Chondrocyte (in vitro differentiated cells): ENCODE results near the gene ELMO1. TPM values are rescaled to one million over a fixed set of nuclear protein-coding genes. Genes with fewer than 3 reads are reported as not detected.

Experiments used
- DNase-seq: peaks from one replicate; pipeline ENCODE4 v3.0.0; 2021; ENCODE audit warnings: mixed read lengths, low spot score
- H3K27ac Mint-ChIP-seq: one replicate; pipeline ENCODE4 v1.8.0; 2021; ENCODE audit warnings: mild to moderate bottlenecking, moderate library complexity, mixed read lengths; ENCODE audit not compliant: unreplicated experiment
- H3K27me3 Mint-ChIP-seq: 2 replicates; pipeline ENCODE4 v1.8.0; 2021; ENCODE audit warnings: low read depth, mixed read lengths
- H3K36me3 Mint-ChIP-seq: 2 replicates; pipeline ENCODE4 v1.8.0; 2021; ENCODE audit warnings: low read depth, mixed read lengths
- H3K4me1 Mint-ChIP-seq: 2 replicates; pipeline ENCODE4 v1.8.0; 2021; ENCODE audit warnings: low read depth, mild to moderate bottlenecking, mixed read lengths
- H3K4me3 Mint-ChIP-seq: one replicate; pipeline ENCODE4 v1.8.0; 2021; ENCODE audit warnings: mild to moderate bottlenecking, moderate library complexity, mixed read lengths; ENCODE audit not compliant: unreplicated experiment
- H3K9me3 Mint-ChIP-seq: 2 replicates; pipeline ENCODE4 v1.8.0; 2021; ENCODE audit warnings: low read depth, mixed read lengths
- total RNA-seq: library from RNA; stranded (reverse); gene quantifications from 3 replicates; pipeline ENCODE4 v1.2.1, GENCODE V29; 2021
- TF ChIP-seq, protein P1 (sequence below): fragments of 200-600 bp; sonication (generic); IDR thresholded peaks from 2 replicates; pipeline ENCODE4 v1.5.0; 2021; ENCODE audit warnings: antibody characterized with exemption, mild to moderate bottlenecking, moderate library complexity

The ELMO1 gene
- total RNA-seq, 1 donor from 2014 or later, result 0.42 TPM

DNA sequence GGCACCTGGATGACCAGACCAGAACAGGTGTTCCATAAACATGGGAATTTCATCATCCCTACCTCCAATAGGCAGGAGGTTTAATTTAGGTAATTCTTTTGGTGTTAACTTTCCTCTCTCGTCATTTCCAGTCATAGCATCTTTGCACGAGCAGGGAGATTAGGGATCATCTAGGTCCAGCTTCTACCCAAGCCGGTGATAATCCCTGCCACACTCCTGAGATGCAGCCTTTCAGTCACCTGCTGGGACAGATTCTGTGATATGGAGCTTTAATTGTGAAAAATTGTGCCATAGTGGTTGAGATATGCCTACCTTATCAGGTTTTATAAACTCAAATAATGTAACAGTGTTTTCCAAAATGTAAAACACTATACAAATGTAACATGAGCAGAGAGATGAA lies 532.5 kb downstream of the ELMO1 start:
- H3K27ac Mint-ChIP-seq, result no peak overlapping the region
- H3K36me3 Mint-ChIP-seq, result no peaks in the 10 kb centered on the region
- H3K27me3 Mint-ChIP-seq, result peaks cover 6% of the 10 kb centered on the region
- peaks cover 5% of the 10 kb centered on the region for H3K9me3 Mint-ChIP-seq
- TF ChIP-seq, protein P1, sequence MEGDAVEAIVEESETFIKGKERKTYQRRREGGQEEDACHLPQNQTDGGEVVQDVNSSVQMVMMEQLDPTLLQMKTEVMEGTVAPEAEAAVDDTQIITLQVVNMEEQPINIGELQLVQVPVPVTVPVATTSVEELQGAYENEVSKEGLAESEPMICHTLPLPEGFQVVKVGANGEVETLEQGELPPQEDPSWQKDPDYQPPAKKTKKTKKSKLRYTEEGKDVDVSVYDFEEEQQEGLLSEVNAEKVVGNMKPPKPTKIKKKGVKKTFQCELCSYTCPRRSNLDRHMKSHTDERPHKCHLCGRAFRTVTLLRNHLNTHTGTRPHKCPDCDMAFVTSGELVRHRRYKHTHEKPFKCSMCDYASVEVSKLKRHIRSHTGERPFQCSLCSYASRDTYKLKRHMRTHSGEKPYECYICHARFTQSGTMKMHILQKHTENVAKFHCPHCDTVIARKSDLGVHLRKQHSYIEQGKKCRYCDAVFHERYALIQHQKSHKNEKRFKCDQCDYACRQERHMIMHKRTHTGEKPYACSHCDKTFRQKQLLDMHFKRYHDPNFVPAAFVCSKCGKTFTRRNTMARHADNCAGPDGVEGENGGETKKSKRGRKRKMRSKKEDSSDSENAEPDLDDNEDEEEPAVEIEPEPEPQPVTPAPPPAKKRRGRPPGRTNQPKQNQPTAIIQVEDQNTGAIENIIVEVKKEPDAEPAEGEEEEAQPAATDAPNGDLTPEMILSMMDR, result no peak
- DNase-seq, result no peak
- no peak overlapping the region for H3K4me3 Mint-ChIP-seq
- no peaks in the 10 kb centered on the region for H3K4me1 Mint-ChIP-seq

DNA sequence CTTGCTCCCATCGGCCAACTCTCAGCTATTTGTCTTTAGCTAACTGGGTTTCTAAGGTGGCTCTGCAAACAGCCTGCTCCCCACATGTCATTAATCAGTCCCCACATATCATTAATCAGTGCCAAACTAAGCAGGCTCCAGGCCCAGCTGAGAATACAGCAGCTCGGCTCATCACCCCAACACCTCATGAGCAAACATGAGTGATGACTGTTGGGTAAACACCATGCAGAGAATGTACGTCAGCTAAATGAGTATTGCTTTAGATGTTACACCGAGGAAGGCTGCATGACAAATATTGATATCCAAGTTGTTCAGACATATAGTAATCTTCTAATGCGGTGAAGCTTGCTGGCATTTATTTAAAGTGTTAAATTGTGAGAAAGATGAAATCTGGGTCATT lies 536.9 kb downstream of the ELMO1 start:
- H3K4me1 Mint-ChIP-seq, result no peaks in the 10 kb centered on the region
- H3K36me3 Mint-ChIP-seq, result no peaks in the 10 kb centered on the region
- TF ChIP-seq, protein P1, result no peak
- no peak overlapping the region for H3K27ac Mint-ChIP-seq
- H3K9me3 Mint-ChIP-seq, result peaks cover 2% of the 10 kb centered on the region
- no peak overlapping the region for H3K4me3 Mint-ChIP-seq
- peaks cover 6% of the 10 kb centered on the region for H3K27me3 Mint-ChIP-seq
- no peak for DNase-seq

DNA sequence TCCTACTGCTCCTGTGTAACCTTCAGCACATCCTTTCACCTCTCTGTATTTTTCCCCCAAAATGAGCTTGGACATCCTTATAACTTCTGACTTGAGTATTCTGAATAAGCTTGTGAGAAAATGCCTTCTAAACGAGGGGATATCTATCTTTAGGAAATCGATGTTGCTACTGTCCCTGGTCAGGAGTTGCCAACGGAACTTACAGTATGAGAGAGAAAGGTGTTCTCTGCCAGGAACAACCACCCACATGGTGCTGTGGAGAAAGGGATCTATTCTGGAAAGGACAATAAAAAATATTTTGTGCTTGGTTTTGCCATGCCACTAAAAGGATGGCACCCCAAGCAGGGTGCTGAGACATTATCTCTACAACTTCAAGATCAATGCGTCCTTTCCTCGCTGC lies 537.8 kb downstream of the ELMO1 start:
- no peak overlapping the region for H3K27ac Mint-ChIP-seq
- H3K4me3 Mint-ChIP-seq, result no peak overlapping the region
- DNase-seq, result no peak
- peaks cover 3% of the 10 kb centered on the region for H3K27me3 Mint-ChIP-seq
- peaks cover 2% of the 10 kb centered on the region for H3K9me3 Mint-ChIP-seq
- TF ChIP-seq, protein P1, result no peak
- no peaks in the 10 kb centered on the region for H3K4me1 Mint-ChIP-seq
- H3K36me3 Mint-ChIP-seq, result no peaks in the 10 kb centered on the region

DNA sequence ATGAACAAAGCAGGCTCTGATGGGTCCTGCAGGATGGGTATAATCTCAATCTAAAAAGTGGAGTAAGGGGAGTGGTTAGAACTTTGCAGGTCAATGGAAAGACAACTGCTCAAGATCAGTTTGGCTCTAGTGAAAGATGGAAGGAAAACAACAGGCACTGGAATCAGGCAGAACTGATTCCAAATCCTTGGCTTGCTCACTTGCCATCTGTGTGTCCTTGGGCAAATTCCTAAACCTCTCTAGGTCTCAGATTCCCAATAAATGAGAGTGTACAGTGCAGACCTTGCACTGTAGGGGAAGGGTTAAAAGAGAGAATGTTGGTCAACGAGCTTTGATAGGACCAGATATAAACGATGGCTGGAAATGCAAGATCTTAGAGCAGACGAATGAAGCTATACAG lies 538.3 kb downstream of the ELMO1 start:
- no peak for DNase-seq
- Mint-ChIP-seq H3K27me3 (peaks cover 2% of the 10 kb centered on the region), H3K9me3 (peaks cover 2% of the 10 kb centered on the region), H3K4me1 (no peaks in the 10 kb centered on the region), H3K27ac (no peak overlapping the region), H3K36me3 (no peaks in the 10 kb centered on the region), H3K4me3 (no peak overlapping the region)
- TF ChIP-seq, protein P1, result no peak

DNA sequence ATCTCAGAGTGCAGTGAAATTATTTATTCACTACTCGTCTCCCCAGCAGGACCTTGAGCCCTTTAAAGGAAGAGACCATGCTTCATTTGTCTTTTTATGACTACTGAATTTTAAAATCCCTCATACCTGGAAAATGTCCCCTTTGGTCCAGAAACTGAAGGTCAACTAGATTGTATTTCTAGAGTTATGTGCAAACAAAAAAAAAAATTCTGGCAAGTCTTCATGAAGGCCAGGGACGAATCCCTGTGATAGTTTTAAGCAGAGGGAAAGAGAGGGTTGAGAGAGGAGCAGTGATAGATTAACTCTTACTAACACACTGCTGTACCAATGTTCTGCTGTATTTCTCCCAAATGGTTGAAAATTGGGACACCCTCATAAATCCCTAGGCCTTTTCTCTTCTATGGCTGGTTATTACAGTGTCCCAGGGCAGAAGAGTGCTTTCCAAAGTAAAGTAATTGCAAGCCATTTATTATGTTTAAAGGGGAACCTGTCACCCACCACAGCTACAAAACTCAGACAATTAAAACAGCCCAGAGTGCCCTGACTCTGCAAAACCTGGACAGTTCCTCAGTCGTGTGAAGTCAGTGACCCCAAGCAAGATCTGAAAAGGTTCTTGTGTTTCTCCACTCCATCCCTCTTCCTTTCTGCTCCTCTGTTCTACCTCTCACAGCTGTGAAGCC lies 541.6 kb downstream of the ELMO1 start:
- no peaks in the 10 kb centered on the region for H3K4me1 Mint-ChIP-seq
- H3K36me3 Mint-ChIP-seq, result no peaks in the 10 kb centered on the region
- DNase-seq, result no peak
- no peak overlapping the region for H3K4me3 Mint-ChIP-seq
- H3K27ac Mint-ChIP-seq, result no peak overlapping the region
- H3K27me3 Mint-ChIP-seq, result peaks cover under 1% of the 10 kb centered on the region
- peaks cover 2% of the 10 kb centered on the region for H3K9me3 Mint-ChIP-seq
- TF ChIP-seq, protein P1, result no peak
